Skin epidermis (tissue), 12 donors: ENCODE measurements around the gene HBG2.
"Not testable (repeated sequence)": the region's sequence is repeated elsewhere in the genome, so short reads cannot be mapped to it uniquely, and the experiment has no call there.

Source experiments
- H3K27ac ChIP-seq, 21 experiments: fragments of 200-600 bp; sonication (generic) in 11 of 21; one replicate each; pipeline ENCODE4 v1.5.0; 2020; ENCODE audit warnings: mild to moderate bottlenecking in 3 of 21, inconsistent platforms in 2 of 21, moderate library complexity in 2 of 21
- H3K4me3 ChIP-seq, 7 experiments: fragments of 200-600 bp; sonication (generic) in 2 of 7; one replicate each; pipeline ENCODE4 v1.5.0; 2020; ENCODE audit warnings: inconsistent platforms in 2 of 7, mild to moderate bottlenecking in 2 of 7, moderate library complexity in 1 of 7

The HBG2 gene

DNA sequence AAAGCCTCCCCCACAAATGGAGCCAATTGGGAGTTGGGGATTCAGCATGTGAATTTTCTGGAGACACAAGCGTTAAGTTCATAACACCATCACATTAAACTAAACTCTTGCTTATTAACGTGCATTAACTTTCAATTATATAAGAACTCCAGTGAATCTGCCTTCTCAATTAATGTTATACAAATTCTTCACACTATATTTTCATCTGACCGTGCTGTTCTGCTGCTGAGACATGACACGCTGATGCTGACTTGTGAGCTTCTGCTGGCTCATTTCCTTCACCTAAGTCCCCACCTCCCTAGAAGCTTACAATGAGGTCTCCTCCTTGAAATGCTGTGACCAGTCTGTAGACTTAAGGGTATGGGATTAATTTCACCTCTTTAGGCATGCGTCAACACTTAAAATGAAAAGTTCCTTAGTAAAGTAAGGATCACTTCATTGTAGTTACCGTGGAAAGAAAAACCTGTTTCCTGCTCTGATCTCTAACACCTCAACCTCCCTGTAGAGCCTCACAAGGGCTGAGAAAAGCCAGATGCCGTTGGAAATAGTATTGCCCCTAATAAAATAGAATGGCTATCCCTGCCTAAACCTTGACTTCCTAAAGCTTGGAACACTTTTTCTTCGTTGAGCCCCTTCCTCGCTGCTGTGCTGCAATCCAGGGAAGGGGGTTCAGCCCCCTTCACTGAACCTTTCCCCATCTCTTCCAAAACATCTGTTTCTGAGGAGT, 2.2 kb downstream of the HBG2 start:
- Histone ChIP-seq H3K4me3 (no peak overlapping the region), H3K27ac (no peak overlapping the region)

DNA sequence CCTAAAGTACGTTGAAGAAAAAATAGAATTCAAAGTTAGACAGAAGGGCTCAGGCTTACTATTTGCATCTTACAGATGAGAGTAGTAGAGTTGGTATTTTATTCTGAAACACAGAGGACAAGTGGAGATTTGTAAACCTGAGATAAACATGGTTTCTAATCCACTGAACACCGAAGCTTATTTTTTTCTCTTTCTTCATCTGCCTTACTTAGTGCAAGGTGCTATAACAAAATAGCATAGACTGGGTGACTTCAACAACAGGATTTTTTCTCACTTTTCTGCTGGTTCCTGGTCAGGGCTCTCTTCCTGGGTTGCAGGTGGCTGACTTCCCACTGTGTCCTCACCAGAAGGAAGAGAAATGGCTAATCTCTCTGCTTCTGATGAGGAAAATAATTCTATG, 2.8 kb downstream of the HBG2 start:
- Histone ChIP-seq H3K27ac (no peak overlapping the region), H3K4me3 (no peak overlapping the region)

DNA sequence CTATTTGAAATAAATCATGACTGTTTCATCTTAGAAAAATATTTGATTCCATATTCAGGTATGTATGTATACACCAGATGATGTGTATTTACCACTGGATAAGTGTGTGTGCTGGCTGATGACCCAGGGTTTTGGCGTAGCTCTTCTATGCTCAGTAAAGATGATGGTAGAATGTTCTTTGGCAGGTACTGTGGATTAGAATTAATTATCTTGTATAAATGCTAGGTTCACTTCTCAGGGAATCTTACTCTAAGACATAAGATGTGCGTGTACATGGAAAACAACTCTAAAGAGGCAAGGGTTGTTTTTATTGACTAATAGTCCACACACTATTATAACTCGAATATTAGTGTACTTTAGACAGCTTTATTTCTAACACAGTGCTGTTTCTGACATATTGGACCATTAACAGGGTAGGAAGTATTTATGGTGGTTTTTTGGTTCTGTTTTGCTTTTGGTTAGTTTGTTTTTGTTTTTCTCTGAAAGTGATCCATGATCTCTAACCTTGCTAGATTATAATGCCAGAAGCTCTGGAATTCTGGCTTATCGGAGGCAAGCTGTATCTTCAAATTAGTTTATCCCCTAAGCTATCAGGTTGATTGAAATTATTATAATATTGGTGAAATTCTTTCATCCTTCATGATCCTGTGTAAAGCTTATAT, 3.9 kb downstream of the HBG2 start:
- Histone ChIP-seq H3K27ac (no peak overlapping the region), H3K4me3 (no peak overlapping the region)

DNA sequence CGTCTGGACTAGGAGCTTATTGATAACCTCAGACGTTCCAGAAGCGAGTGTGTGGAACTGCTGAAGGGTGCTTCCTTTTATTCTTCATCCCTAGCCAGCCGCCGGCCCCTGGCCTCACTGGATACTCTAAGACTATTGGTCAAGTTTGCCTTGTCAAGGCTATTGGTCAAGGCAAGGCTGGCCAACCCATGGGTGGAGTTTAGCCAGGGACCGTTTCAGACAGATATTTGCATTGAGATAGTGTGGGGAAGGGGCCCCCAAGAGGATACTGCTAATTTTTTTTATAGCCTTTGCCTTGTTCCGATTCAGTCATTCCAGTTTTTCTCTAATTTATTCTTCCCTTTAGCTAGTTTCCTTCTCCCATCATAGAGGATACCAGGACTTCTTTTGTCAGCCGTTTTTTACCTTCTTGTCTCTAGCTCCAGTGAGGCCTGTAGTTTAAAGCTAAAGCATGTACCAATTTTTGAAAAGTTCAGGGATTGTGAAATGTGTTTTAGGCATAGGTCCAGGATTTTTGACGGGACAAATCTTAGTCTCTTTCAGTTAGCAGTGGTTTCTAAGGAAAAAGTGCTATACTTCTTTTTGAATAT, 4.7 kb downstream of the HBG2 start, which contains the start of gene HBG1:
Gene HBG1 (minus strand): TSS at position 51 of the 590 bp plus-strand sequence. CDS start 53 bp downstream, outside the sequence.
- not testable (repeated sequence) for H3K4me3 ChIP-seq, H3K27ac ChIP-seq

DNA sequence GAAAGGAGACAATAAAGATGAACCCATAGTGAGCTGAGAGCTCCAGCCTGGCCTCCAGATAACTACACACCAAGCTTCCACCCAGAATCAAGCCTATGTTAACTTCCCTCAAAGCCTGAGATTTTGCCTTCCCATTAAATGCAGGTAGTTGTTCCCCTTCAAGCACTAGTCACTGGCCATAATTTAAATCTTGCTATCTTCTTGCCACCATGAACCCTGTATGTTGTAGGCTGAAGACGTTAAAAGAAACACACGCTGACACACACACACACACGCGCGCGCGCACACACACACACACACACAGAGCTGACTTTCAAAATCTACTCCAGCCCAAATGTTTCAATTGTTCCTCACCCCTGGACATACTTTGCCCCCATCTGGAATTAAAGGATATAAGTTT, 6.1 kb downstream of the HBG2 start:
- not testable (repeated sequence) for H3K4me3 ChIP-seq, H3K27ac ChIP-seq

DNA sequence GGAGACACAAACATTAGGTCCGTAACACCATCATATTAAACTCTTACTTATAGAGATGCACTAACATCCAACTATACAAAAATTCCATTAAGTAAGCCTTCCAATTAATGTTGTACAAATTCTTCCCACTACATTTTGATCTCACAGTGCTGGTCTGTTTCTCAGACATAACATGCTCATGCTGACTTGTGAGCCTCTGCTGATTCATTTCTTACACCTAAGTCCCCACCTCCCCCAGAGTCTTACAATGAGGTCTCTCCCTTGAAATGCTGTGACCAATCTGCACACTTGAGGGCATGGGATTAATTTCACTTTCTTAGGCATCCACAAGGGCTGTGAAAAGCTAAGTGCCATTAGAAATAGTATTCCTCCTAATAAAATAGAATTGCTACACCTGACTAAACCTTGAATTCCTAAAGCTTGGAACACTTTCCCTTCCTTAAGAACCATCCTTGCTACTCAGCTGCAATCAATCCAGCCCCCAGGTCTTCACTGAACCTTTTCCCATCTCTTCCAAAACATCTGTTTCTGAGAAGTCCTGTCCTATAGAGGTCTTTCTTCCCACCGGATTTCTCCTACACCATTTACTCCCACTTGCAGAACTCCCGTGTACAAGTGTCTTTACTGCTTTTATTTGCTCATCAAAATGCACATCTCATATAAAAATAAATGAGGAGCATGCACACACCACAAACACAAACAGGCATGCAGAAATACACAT, 6.9 kb downstream of the HBG2 start:
- Histone ChIP-seq H3K4me3 (no peak overlapping the region), H3K27ac (no peak overlapping the region)

DNA sequence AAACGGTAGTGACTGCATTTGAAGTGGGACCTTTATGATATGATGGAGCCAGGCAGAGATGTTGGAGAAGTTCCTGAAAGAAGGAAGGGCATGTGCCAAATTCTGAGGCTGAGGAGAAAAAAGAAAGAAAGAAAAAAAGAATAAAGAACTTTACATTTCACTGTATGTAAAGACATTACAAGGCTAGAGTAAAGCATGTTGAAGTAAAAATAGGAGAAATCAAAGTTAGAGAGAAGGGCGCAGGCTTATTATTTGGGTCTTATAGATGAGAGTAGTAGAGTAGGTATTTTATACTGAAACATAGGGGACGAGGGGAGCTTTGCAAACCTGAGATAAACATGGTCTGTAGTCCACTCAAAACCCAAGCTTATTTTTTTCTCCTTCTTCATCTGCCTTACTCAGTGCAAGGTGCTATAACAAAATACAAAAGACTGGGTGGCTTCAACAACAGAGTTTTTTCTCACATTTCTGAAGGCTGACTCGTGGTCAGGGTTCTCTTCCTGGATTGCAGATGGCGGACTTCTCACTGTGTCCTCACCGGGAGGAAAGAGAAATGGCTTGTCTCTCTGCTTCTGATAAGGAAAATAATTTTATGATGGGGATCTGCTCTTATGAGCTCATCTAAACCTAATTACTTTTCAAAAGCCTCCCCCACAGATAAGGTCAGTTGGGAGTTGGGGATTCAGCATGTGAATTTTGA, 7.7 kb downstream of the HBG2 start:
- no peak overlapping the region for H3K27ac ChIP-seq
- H3K4me3 ChIP-seq = no peak overlapping the region

DNA sequence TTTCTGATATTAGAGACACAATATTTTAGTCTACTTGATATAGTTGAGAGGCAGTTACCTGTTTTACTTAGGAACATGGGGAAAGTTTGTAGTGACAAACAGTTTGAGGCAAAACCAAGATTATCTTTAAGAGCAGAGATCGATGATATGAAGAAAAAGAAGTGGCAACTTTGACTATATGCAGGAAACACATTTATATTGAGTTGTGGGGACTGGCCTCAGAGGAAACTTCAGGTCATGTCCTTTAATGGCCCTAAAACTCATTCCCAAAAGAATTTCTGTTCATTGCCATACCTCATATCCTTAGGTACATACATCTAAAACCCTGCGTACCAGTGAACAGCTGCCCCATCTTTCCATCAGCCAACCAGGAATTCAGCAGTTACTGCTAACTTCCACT, 9.4 kb downstream of the HBG2 start:
- Histone ChIP-seq H3K4me3 (no peak overlapping the region), H3K27ac (no peak overlapping the region)

DNA sequence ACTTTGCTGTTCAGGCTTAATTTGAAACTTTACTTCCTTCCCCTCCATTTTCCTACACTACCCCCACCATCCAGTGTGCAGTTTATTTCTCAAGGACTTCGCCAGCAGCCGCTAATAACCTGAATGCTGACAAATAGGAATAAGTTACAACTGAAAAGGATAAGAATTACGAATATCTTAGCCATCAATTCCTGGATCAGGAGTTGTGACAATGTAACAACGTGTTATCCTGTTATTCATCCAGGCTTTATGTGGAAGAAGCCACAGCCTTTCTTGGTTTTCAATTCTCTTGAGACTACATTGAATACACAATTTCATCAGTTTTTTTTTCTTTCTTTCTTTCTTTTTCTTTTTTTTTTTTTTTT, 10.8 kb downstream of the HBG2 start:
- H3K27ac ChIP-seq = no peak overlapping the region
- H3K4me3 ChIP-seq = no peak overlapping the region

DNA sequence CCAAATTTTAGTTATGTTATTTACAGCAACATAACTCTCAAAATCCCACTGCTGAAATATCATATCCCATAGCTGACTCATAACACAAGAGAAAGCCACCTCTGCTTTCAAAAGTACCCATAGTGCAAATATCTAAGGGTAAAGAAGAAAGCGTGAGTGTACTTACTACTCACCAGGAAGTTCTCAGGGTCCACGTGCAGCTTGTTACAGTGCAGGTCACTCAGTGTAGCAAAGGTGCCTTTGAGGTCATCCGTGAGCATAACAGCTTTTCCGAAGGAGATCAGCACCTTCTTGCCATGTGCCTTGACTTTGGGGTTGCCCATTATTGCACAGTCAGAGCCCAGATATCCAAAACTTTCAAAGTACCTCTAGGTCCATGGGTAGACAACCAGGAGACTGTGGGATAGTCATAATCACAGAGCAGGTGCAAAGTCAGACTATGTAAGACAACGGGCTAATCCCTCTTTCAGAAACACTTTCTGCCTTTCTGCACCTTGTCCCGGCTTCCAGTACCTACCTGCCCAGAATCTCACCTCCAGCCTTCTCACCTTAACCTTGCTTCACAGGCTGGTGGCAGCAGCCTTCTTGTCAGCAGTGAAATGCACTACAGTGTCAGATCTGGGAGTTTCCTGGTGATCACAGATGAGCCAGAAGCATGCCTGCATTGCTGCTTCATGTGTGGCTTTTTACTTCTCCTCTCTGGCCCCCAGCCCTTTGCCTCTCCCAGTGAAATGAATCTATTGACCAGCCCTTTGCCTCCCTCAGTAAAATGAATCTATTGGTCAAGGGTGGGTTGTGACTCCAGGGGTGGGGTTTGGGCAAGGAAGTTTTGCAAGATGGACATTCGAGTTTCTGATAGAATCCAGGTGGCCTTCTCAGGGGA, 11.4 kb downstream of the HBG2 start:
- H3K4me3 ChIP-seq = no peak overlapping the region
- H3K27ac ChIP-seq = no peak overlapping the region

DNA sequence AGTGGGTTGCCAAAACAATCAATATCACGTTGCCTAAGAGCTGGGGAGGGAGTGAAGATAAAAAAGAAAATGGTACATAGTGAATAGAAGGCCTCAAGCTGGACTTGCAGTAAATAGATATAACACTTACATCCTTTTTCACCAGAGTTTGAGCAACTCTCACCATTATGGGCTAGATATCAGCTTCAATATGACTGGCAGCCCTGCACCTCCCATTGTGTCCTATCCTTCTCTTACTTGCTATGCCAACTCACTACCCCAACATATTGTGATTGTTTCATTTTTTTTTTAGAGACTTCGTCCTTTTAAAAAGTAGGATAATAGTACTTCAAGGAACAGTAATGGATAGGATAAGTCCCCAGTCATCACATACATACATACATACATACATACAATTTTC, 12.4 kb downstream of the HBG2 start:
- Histone ChIP-seq H3K4me3 (no peak overlapping the region), H3K27ac (no peak overlapping the region)

DNA sequence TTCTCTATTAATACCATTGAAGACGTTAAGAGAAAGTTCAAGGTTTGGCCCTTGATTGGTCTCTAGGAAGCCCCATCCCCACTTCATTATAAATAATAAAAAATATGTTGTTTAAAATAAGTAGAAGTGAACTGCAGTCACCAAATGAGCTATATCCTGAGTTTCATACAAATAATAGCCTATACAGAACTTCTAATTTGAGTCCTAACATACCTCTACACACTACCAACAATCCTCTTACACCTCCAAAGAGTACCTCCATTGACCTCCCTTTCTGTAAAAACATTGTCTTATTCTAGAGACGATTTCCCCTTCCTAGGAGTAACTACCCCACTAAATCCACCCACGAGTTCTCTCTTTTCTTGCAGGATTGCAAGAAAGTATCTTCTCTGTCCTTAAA, 13.1 kb downstream of the HBG2 start:
- Histone ChIP-seq H3K4me3 (no peak overlapping the region), H3K27ac (no peak overlapping the region)

DNA sequence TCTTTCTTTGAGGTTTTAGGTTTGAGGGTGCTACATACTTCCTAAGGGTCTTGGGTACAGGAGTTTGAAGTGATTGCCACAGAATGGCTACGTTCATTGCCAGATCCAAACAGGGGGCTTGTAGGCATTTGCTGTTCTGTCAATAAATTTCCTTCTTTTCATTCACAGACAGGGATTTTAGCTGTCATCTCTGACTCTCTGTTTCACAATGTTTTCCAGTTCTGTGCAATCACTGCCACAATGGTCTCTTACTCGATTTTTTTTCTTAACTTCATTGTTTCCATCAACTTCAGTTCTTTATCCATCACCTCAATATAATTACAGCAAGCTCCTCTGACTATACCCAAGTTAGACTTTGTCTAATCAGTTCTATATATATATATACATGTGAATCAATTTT, 14.1 kb downstream of the HBG2 start:
- no peak overlapping the region for H3K27ac ChIP-seq
- H3K4me3 ChIP-seq = no peak overlapping the region

DNA sequence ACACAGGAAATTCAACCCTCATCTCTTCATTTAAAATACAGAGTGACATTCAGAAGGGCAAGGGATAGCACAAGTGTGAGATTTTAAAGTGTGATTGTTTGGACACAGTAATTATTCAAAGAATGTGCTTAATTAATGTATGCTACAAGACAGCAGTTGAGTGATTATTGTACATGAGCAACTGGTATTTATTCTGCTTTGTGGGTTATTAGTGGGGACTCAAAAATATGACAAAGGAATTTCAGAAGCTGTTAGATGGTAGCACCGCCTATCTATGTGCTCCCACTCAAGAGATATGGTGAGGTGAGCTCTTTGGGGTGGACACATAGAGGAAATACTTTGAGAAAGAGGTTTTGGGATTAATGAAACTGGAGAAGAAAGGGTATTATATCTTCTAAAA, 14.5 kb downstream of the HBG2 start:
- Histone ChIP-seq H3K27ac (no peak overlapping the region), H3K4me3 (no peak overlapping the region)

DNA sequence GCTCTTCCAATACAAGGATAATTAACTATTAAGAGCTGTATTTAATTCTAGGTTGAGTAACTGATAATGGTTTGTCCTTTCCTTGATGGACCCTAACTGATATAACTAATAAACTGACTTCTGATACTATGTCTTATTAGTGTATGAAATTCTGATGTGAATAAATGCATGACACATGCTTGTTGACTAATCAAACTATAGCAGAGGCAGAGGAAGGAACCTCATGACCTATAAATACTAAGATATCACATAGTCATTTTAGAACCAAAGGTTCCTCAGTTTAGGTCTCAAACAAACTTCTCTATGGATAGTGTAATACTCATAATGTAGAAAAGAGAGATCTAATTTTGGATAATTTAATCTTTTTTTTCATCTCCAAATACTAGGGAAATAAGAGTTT, 15.5 kb downstream of the HBG2 start:
- H3K4me3 ChIP-seq = no peak overlapping the region
- no peak overlapping the region for H3K27ac ChIP-seq

DNA sequence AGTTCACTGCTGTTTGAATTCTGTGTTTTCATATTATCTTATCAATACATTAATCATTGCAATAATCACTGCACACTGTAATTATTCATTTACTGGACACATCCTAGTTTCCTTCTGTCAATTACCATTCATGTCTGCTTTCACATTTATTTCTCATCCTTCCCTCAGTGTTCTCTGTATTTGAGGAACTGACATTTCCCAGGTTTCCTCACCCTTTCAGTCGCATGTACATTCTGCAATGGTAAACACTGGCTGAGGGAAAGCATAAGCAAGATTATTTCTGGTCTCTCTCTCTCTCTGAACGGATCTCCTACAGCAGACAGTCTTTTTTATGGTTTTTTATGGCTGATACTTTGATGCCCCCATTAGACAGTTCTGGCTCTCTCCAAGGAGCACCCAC, 16.1 kb downstream of the HBG2 start:
- Histone ChIP-seq H3K27ac (no peak overlapping the region), H3K4me3 (no peak overlapping the region)

DNA sequence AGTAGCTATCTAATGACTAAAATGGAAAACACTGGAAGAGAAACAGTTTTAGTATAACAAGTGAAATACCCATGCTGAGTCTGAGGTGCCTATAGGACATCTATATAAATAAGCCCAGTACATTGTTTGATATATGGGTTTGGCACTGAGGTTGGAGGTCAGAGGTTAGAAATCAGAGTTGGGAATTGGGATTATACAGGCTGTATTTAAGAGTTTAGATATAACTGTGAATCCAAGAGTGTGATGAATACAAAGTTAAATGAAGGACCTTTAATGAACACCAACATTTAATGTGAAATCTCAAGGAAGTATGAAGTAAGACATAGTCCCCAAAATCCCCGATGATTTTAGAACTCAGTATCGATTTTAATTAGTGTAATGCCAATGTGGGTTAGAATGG, 17.2 kb downstream of the HBG2 start:
- H3K27ac ChIP-seq = no peak overlapping the region

DNA sequence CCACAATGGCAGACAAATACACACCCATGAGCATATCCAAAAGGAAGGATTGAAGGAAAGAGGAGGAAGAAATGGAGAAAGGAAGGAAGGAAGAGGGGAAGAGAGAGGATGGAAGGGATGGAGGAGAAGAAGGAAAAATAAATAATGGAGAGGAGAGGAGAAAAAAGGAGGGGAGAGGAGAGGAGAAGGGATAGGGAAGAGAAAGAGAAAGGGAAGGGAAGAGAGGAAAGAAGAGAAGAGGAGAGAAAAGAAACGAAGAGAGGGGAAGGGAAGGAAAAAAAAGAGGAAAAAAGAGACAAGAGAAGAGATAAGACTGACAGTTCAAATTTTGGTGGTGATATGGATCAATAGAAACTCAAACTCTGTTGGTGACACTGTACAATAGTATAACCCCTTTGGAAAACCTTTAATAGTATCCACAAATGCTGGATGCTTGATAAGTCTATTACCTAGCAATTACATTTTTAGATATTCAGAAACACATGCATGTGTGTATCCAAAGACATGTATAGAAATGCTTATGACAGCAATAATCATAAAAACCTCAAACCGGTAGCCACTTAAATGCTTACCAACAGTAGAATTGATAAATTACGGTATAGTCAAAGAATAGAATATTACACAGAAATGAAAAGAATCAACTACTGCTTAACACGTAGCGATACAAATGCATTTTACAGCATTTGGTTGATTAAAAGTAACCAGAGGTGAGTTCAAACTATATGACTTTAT, 19.1 kb downstream of the HBG2 start:
- Histone ChIP-seq H3K4me3 (no peak overlapping the region), H3K27ac (no peak overlapping the region)

More for the DNA sequence above, 17.2 kb downstream of the HBG2 start:
- no peak overlapping the region for H3K4me3 ChIP-seq
